ENCODE data around the gene LDLRAD2.

GRCh38 chr1:21873761-21874160 lies 61.7 kb downstream of the LDLRAD2 start:
- TF ChIP-seq, protein P1, sequence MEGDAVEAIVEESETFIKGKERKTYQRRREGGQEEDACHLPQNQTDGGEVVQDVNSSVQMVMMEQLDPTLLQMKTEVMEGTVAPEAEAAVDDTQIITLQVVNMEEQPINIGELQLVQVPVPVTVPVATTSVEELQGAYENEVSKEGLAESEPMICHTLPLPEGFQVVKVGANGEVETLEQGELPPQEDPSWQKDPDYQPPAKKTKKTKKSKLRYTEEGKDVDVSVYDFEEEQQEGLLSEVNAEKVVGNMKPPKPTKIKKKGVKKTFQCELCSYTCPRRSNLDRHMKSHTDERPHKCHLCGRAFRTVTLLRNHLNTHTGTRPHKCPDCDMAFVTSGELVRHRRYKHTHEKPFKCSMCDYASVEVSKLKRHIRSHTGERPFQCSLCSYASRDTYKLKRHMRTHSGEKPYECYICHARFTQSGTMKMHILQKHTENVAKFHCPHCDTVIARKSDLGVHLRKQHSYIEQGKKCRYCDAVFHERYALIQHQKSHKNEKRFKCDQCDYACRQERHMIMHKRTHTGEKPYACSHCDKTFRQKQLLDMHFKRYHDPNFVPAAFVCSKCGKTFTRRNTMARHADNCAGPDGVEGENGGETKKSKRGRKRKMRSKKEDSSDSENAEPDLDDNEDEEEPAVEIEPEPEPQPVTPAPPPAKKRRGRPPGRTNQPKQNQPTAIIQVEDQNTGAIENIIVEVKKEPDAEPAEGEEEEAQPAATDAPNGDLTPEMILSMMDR (IDR thresholded peaks at IDR 0.05; ENCODE audit: insufficient read depth, low read length), result no peak
- no peak for TF ChIP-seq POLR2AphosphoS5 (IDR thresholded peaks at IDR 0.05; ENCODE audit: low read depth)
- no peak for TF ChIP-seq GABPA (IDR thresholded peaks at IDR 0.05; ENCODE audit: low read depth)
- TF ChIP-seq REST (IDR thresholded peaks at IDR 0.05; ENCODE audit: insufficient replicate concordance, low read depth), result no peak
- TF ChIP-seq SPI1 (IDR thresholded peaks at IDR 0.05; ENCODE audit: borderline replicate concordance, low read depth), result no peak
